ENCODE results near the gene YJEFN3.

YJEFN3 gene

GRCh38 chr19:19549804-19550464, 21.2 kb downstream of the YJEFN3 start:
- TF ChIP-seq CTCF (IDR thresholded peaks at IDR 0.05; ENCODE audit: low read depth, low read length): no peak
- H3K4me3 ChIP-seq (ENCODE audit: low read depth, low read length): no peak overlapping the region

GRCh38 chr19:19550485-19550929, 21.8 kb downstream of the YJEFN3 start:
- no peak overlapping the region for H3K4me3 ChIP-seq (ENCODE audit: low read depth, low read length)
- no peak for TF ChIP-seq CTCF (IDR thresholded peaks at IDR 0.05; ENCODE audit: low read depth, low read length)

GRCh38 chr19:19550972-19551852, 22.5 kb downstream of the YJEFN3 start:
- no peak overlapping the region for H3K4me3 ChIP-seq (ENCODE audit: low read depth, low read length)
- TF ChIP-seq CTCF (IDR thresholded peaks at IDR 0.05; ENCODE audit: low read depth, low read length): no peak

- no peak overlapping the region for H3K4me3 ChIP-seq (ENCODE audit: low read depth, low read length)
- no peak for TF ChIP-seq CTCF (IDR thresholded peaks at IDR 0.05; ENCODE audit: low read depth, low read length)
Observed at GRCh38 chr19:19551853-19552192, 23.1 kb downstream of the YJEFN3 start.

- peak; percentile 85 for TF ChIP-seq CTCF (IDR thresholded peaks at IDR 0.05; ENCODE audit: low read depth, low read length)
- no peak overlapping the region for H3K4me3 ChIP-seq (ENCODE audit: low read depth, low read length)
Observed at GRCh38 chr19:19552798-19553197, 24.1 kb downstream of the YJEFN3 start.

- no peak overlapping the region for H3K4me3 ChIP-seq (ENCODE audit: low read depth, low read length)
- TF ChIP-seq CTCF (IDR thresholded peaks at IDR 0.05; ENCODE audit: low read depth, low read length): no peak
Observed at GRCh38 chr19:19553670-19554069, 25.0 kb downstream of the YJEFN3 start.
